HL-60 (cell line): ENCODE results near the gene PRKAG2.

Experiments
- CTCF ChIP-seq: IDR thresholded peaks from one replicate; pipeline ENCODE4 v1.5.1; 2011; ENCODE audit warnings: low read length, control low read depth, inconsistent platforms; ENCODE audit not compliant: insufficient read depth
- POLR2AphosphoS5 ChIP-seq: IDR thresholded peaks from 2 replicates; pipeline ENCODE4 v1.6.1; 2012; ENCODE audit warnings: low read depth
- REST ChIP-seq: IDR thresholded peaks from 2 replicates; pipeline ENCODE4 v1.6.1; 2012; ENCODE audit warnings: low read depth; ENCODE audit not compliant: insufficient replicate concordance

GRCh38 chr7:151861881-151862280 is 15.0 kb downstream of the PRKAG2 start:
- TF ChIP-seq CTCF (no peak), REST (no peak), POLR2AphosphoS5 (no peak)
